Activated T-cell treated with anti-CD3 and anti-CD28 coated beads, Interleukin-2, amount 50 U/mL, for 72 hours (primary cell): ENCODE results near the gene UBL3. TPM values are rescaled to one million over a fixed set of nuclear protein-coding genes. Genes with fewer than 3 reads are reported as not detected.

Experiments
- ATAC-seq, 2 donors: fragments of 150-1000 bp; cut with Tn5 transposase; replicated peaks in 1 of 2; 2 replicates each; pipeline ENCODE4 v1.10.0; 2021; ENCODE audit warnings: moderate library complexity in 2 of 2, mild to moderate bottlenecking in 1 of 2
- DNase-seq, 2 donors: peaks; one replicate each; pipeline ENCODE4 v3.0.0; 2021 to 2022; ENCODE audit warnings: mixed read lengths in 1 of 2
- H3K27ac Mint-ChIP-seq: one replicate; pipeline ENCODE4 v1.8.0; 2022; ENCODE audit warnings: mild to moderate bottlenecking, moderate library complexity, mixed read lengths
- H3K27me3 Mint-ChIP-seq: one replicate; pipeline ENCODE4 v1.8.0; 2022; ENCODE audit warnings: low read depth, mixed read lengths
- H3K36me3 Mint-ChIP-seq, 2 donors: one replicate each; pipeline ENCODE4 v1.8.0; 2022; ENCODE audit warnings: mixed read lengths in 2 of 2, mild to moderate bottlenecking in 1 of 2; ENCODE audit not compliant: insufficient read depth in 2 of 2
- H3K4me1 Mint-ChIP-seq: one replicate; pipeline ENCODE4 v1.8.0; 2022; ENCODE audit warnings: low read depth, mixed read lengths
- H3K4me3 Mint-ChIP-seq, 2 donors: one replicate each; pipeline ENCODE4 v1.8.0; 2022; ENCODE audit warnings: mild to moderate bottlenecking in 2 of 2, mixed read lengths in 2 of 2, moderate library complexity in 2 of 2
- H3K9me3 Mint-ChIP-seq, 2 donors: one replicate each; pipeline ENCODE4 v1.8.0; 2022; ENCODE audit warnings: mixed read lengths in 2 of 2
- total RNA-seq, 2 donors: library from RNA; stranded (reverse); gene quantifications; one replicate each; pipeline ENCODE4 v1.2.3, GENCODE V29; 2022

UBL3 gene
- total RNA-seq, 2 donors from 2014 or later: 19.0 to 21.2 TPM

DNA sequence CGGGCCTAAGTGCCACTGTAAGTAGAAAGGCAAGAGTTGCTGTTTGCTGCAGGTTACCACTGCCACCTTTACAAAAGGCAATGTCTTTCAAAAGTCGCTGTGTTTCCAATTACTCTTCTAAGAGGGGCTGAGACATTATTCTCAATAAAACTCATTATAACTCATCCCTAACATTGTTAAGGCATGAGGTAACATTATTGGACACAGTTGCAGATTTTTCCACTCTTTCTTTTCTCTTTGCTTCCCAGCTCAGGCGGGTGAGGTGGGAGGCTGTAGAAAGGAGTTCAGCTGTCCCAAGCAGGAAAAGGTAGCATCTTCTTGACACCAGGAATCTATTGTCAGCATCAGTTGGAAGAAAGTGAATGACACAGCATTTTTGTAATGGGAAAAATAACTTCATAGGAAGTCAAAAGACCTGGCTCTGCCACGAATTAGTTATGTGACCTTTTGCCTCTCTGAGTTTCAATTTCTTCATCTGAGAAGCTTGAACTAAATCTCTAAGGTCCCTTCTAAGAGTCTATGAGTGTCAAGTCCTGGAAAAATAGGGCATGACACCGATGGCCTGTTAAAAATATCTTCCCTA lies 2.1 kb upstream of the UBL3 start:
- ATAC-seq (no peak), DNase-seq (no peak)
- Mint-ChIP-seq H3K4me3 (no peak overlapping the region), H3K4me1 (peaks cover 58% of the 10 kb centered on the region), H3K27ac (no peak overlapping the region), H3K27me3 (no peaks in the 10 kb centered on the region), H3K9me3 (no peaks in the 10 kb centered on the region), H3K36me3 (peaks cover 11 to 12% of the 10 kb centered on the region in 2 donors)

DNA sequence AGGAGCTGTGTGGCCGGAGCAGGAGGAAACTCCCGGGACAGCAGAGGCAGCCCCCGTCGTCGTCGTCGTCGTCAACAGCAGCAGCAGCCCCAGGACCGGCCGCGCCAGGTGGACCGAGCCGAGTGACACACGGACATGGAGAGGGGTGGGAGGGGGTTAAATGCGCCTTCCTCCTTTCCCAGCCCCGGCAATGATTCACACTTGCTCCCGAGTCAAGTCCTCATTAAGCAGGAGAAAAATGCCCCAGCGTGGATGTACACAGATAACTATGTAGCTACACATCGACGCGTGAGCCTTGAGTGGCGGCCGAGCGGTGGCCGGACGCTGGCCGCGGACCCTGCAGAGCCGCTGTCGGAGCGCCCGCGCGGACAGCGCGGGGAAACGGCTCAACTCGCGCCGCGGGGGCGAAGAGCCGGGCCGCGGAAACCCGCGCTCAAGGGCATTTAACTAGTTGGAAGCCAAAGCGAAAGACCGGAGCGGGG lies 645 bp downstream of the UBL3 start:
- H3K36me3 Mint-ChIP-seq: peaks cover 12 to 14% of the 10 kb centered on the region in 2 donors
- peak; percentile 30 to 52 for DNase-seq
- H3K9me3 Mint-ChIP-seq: no peaks in the 10 kb centered on the region
- H3K4me3 Mint-ChIP-seq: peak overlapping the region; percentile 90 to 100
- peak overlapping the region; percentile 99 for H3K27ac Mint-ChIP-seq
- no peaks in the 10 kb centered on the region for H3K27me3 Mint-ChIP-seq
- ATAC-seq: peak; percentile 24 to 40
- H3K4me1 Mint-ChIP-seq: peaks cover 60% of the 10 kb centered on the region

DNA sequence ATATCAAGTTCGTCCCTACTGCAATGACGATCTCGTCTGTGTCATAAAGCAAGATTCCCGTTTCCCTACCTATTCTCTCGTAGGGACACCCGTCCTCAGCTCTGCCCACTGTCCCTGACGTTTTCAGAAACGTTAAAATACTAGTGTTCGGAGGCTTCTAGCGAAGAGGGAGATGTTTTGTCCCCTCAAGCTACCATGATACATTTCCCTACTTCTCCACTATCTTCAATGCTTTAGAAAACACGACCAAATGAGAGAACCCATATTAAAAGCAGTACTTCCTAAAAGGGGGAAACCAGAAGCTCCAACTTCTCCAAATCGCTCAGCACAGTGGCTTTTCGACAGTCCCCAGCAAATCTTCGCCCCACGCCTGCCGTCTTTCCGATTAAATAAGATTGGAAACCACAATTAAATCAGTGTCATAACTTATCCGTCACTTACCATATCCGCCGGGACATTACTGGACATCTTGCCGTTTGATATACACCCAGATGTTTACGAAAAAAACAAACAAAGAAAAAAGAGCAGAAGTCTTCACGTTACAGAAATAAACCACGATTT lies 1.3 kb downstream of the UBL3 start:
- H3K27ac Mint-ChIP-seq: peak overlapping the region; percentile 99
- peaks cover 56% of the 10 kb centered on the region for H3K4me1 Mint-ChIP-seq
- ATAC-seq: peak; percentile 16 to 23
- peak; percentile 25 to 32 for DNase-seq
- no peaks in the 10 kb centered on the region for H3K27me3 Mint-ChIP-seq
- H3K4me3 Mint-ChIP-seq: peak overlapping the region; percentile 90 to 100
- H3K36me3 Mint-ChIP-seq: peaks cover 12 to 14% of the 10 kb centered on the region in 2 donors
- H3K9me3 Mint-ChIP-seq: no peaks in the 10 kb centered on the region

DNA sequence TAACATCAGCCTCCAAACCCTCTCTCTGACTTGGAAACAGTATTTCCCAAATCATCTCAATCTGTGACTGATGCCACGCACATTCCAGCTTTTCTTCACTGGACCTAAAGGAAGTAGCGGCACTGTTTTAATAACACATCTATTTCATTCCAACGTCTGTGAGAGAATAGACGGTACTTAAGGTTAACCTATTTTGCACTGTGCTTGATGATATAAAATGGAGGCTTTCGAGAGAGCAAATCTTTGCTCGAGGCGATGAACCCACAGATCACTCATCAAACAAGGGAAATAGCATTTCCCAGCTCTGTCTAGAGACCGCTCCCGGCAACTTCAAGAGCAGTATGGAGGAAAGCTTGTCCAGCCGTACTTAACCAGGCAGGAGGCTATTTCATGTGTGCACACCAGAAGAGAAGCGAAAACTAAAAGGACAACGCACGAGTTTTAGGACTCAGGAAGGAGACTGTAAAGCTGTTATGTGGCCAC lies 2.9 kb downstream of the UBL3 start:
- no peaks in the 10 kb centered on the region for H3K27me3 Mint-ChIP-seq
- ATAC-seq (no peak), DNase-seq (no peak)
- peaks cover 12 to 14% of the 10 kb centered on the region in 2 donors for H3K36me3 Mint-ChIP-seq
- H3K27ac Mint-ChIP-seq: peak overlapping the region; percentile 80
- H3K9me3 Mint-ChIP-seq: no peaks in the 10 kb centered on the region
- H3K4me3 Mint-ChIP-seq: peak overlapping the region; percentile 93 to 96
- H3K4me1 Mint-ChIP-seq: peaks cover 52% of the 10 kb centered on the region

DNA sequence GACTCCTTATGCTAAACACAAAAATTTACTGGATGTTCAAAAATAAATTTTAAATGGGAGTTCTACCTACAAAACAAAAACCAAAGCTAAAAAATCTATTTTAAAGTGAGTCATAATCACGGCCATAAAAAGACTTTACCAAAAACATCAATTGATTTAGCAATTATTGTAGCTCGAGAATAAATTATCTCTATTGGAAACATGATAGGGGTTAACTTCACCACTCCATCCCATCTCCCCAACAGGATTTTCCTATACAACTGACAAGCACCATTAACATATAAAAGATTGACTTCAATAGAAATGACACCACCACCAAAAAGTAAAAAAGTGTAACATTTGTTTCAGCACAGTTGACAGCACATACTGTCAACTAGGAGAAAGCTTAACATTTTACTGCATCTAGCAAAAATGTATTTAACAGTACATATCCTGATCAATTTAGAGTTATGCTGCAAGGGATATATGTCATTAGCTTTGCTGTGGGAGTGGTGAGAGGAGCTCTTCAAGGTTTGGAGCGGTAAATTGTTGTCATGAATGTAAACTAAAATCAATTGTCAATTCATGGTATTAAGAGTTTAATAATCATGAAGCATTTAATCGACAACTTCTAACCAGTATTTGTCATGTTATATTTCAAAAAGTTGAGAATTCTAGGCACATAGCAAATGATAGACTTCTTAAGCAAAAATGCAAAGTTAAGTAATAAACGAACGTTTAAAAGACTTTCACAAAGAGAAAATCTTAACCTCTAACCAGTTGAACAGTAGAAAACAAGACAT lies 3.8 kb downstream of the UBL3 start:
- Mint-ChIP-seq H3K36me3 (peaks cover 12 to 14% of the 10 kb centered on the region in 2 donors), H3K9me3 (no peaks in the 10 kb centered on the region), H3K4me1 (peaks cover 51% of the 10 kb centered on the region), H3K4me3 (peak overlapping the region; percentile 93 to 96), H3K27me3 (no peaks in the 10 kb centered on the region), H3K27ac (peak overlapping the region; percentile 80)
- ATAC-seq (no peak), DNase-seq (no peak)

DNA sequence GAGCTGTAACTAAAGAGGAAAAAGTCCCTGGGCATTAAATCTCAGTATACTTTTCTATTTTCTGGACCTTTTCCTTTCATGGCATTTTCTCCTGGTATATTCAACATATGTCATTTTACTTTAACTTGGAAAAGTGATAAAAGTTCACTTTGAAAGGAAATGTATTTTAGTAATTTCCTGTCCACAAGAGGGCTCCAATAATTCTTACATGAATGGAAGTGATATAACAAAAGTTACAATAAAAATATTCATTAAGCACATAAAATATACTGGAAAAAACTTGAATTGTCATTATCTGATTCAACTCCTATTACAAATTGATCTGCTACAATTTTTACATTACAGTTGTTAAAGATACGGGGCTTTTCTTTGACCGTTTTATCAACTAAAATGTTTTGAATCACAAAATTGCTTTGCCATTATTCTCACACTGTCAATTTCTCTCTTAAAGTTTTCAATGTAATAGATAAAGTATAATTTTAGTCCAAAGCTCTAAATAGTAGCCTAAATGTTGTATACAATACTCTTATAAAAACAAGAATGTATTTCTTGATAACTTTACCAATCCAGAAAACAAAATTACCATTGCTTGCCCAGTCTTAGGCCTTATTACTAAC lies 4.9 kb downstream of the UBL3 start:
- Mint-ChIP-seq H3K4me1 (peaks cover 44% of the 10 kb centered on the region), H3K4me3 (peak overlapping the region in 1 of 2 donors; percentile 28)
- no peak for DNase-seq

DNA sequence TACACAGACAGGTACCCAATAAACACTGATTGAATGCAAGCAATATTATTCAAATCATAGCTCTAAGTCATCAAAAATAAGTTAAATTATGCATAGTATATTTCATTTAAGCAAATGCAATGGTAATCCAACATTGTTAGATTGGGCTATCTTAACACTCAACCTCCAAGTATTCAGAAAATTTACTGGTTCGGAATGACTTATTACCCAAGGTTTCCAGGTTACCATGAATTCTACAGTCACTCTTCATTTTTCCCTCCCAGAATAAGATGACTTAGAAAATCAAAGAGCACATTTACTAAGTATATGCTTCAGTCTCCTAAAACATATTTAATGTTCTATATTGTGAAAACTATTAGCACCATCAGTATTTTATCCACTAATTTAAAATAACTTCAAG lies 6.0 kb downstream of the UBL3 start:
- no peaks in the 10 kb centered on the region for H3K27me3 Mint-ChIP-seq
- H3K9me3 Mint-ChIP-seq: no peaks in the 10 kb centered on the region
- H3K4me1 Mint-ChIP-seq: peaks cover 44% of the 10 kb centered on the region
- peaks cover 9 to 12% of the 10 kb centered on the region in 2 donors for H3K36me3 Mint-ChIP-seq
- no peak for DNase-seq
- H3K27ac Mint-ChIP-seq: no peak overlapping the region
- no peak overlapping the region for H3K4me3 Mint-ChIP-seq
- no peak for ATAC-seq

More for the DNA sequence above, 4.9 kb downstream of the UBL3 start:
- Mint-ChIP-seq H3K36me3 (peaks cover 12 to 14% of the 10 kb centered on the region in 2 donors), H3K27me3 (no peaks in the 10 kb centered on the region), H3K9me3 (no peaks in the 10 kb centered on the region), H3K27ac (no peak overlapping the region)
- no peak for ATAC-seq

DNA sequence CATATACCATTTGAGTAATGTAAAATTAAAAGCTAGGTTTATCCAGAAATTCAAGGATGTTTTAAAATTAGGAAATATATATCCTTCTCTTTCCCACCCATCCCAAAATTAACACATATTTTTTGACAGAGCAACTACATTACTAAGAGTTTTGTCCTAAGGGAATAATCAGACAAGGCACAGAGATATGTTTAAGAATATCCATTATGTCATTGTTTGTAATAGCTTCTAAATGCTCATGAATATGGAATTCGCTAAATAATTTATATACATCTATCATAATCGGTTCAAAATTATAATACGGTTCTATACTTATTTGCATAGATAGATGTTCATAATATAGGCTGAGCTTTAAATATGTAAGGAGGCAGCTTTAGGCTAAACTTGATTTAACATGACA lies 9.8 kb downstream of the UBL3 start:
- peaks cover 51% of the 10 kb centered on the region for H3K4me1 Mint-ChIP-seq
- H3K9me3 Mint-ChIP-seq: no peaks in the 10 kb centered on the region
- H3K36me3 Mint-ChIP-seq: no peaks in the 10 kb centered on the region
- no peak overlapping the region for H3K4me3 Mint-ChIP-seq
- no peak for DNase-seq
- H3K27me3 Mint-ChIP-seq: no peaks in the 10 kb centered on the region
- no peak for ATAC-seq
- no peak overlapping the region for H3K27ac Mint-ChIP-seq

DNA sequence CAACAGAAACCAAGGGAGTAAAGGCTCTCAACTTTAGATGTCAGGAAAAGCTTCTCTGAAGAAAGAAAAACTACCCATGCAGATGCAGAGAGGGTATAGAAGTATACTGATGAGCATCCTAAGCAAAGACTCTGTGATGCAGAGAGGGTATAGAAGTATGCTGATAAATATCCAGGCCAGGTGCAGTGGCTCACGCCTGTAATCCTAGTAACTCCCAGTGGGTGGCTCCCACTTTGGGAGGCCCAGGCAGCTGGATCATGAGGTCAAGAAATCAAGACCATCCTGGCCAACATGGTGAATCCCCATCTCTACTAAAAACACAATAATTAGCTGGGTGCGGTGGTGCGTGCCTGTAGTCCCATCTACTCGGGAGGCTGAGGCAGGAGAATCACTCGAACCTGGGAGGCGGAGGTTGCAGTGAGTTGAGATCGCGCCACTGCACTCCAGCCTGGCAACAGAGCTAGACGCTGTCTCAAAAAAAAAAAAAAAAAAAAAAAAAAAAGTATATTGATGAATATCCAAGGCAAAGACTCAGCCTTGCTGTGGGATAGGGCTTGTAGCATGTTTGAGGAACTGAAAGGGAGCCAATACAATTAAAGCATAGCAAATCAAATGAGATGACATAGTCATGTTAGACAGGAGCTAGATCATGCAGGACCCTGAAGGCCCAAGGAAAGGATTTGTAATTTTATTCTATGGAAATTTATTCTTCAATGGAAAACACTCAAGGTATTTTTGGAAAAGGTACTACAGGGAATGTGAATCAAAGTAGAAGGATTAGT lies 14.9 kb downstream of the UBL3 start:
- Mint-ChIP-seq H3K4me1 (peaks cover 50% of the 10 kb centered on the region), H3K9me3 (no peaks in the 10 kb centered on the region), H3K27ac (no peak overlapping the region), H3K4me3 (no peak overlapping the region), H3K27me3 (no peaks in the 10 kb centered on the region), H3K36me3 (peaks cover 3 to 10% of the 10 kb centered on the region in 2 donors)
- ATAC-seq (no peak), DNase-seq (no peak)

DNA sequence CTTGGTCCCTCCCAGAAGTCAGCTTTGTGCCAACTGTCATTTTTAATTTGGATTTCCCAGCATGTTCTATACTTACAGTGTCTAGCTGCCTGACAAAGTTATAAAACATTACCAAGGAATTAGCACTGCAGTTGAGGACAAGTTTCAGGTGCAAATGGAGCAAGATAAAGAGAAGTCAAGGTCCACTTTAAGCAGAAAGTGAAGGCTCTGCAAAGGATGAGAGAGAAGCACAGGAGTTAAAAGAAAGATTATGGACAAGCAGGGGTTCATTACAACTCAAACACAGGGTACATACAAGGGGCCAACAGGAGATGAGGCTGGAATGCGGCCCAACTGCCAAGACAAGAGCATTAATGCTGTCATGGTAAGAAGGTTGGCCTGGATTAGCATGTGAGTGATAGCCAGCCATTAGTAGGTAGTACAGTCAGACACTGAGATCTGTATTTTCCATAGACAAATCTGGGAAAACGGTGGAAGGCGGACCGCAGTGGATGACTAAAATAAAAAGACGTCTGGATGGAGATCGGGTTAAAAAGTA lies 17.6 kb downstream of the UBL3 start:
- Mint-ChIP-seq H3K4me1 (peaks cover 41% of the 10 kb centered on the region), H3K36me3 (peaks cover 5 to 10% of the 10 kb centered on the region in 2 donors), H3K27ac (peak overlapping the region; percentile 35), H3K9me3 (peaks cover 0 to 1% of the 10 kb centered on the region in 2 donors), H3K27me3 (no peaks in the 10 kb centered on the region), H3K4me3 (no peak overlapping the region)
- no peak for DNase-seq
- ATAC-seq: no peak

DNA sequence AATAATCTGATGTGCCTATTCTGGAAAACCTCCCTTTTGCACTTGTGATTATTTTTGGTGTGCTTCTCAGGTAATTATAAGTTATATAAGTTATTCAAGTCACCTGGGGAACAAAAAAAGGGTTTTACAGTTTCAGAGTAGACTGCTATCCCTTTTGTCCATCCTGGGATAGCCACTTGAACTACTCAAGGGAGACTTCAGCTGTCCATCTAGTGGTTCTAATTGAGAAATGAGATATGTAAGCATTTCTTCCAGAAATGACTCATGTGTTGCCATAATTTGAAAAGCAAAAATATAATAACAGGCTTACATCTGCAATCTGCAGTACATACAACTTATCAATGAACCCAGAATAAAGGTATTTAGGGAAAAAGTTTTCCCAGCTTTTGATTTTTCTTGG lies 20.4 kb downstream of the UBL3 start:
- H3K27me3 Mint-ChIP-seq: no peaks in the 10 kb centered on the region
- no peak for ATAC-seq
- no peak for DNase-seq
- H3K9me3 Mint-ChIP-seq: peaks cover 0 to 2% of the 10 kb centered on the region in 2 donors
- H3K27ac Mint-ChIP-seq: no peak overlapping the region
- H3K4me1 Mint-ChIP-seq: peaks cover 43% of the 10 kb centered on the region
- peaks cover 5 to 10% of the 10 kb centered on the region in 2 donors for H3K36me3 Mint-ChIP-seq
- H3K4me3 Mint-ChIP-seq: no peak overlapping the region

DNA sequence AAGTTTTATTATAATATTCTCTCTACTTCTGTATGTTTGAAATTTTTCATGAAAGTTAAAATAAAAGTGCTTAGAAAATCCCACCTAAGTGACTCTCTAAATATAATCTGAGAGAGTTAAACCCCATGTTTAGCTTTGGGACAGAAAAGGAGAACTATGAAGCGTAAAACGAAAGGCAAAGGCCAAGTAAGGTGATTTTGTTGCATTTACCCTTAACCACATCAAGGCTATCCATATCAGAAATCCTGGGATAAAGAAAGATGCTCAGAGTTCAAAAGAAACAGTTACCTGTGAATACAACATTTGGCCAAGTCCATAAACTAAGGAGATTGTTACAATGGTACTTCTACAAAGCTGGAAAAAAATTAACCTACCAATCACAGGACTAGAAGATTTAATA lies 31.3 kb downstream of the UBL3 start:
- ATAC-seq (no peak), DNase-seq (no peak)
- no peak overlapping the region for H3K4me3 Mint-ChIP-seq
- H3K27ac Mint-ChIP-seq: no peak overlapping the region
- peaks cover 59% of the 10 kb centered on the region for H3K4me1 Mint-ChIP-seq
- H3K36me3 Mint-ChIP-seq: peaks cover 0 to 2% of the 10 kb centered on the region in 2 donors
- H3K9me3 Mint-ChIP-seq: peaks cover 0 to 3% of the 10 kb centered on the region in 2 donors
- no peaks in the 10 kb centered on the region for H3K27me3 Mint-ChIP-seq
